DND-41 (cell line): ENCODE measurements around the gene MRPL20.

ENCODE experiments used
- ATAC-seq: fragments of 200-7000 bp; cut with Tn5 transposase; 3 replicates; pipeline ENCODE4 v1.9.1; 2021; ENCODE audit warnings: low read depth; ENCODE audit not compliant: insufficient read depth
- DNase-seq: peaks from one replicate; pipeline ENCODE4 v3.0.0-alpha.2; 2020
- H2AFZ ChIP-seq: 2 replicates; pipeline ENCODE4 v1.6.0; 2012; ENCODE audit warnings: low read depth, low read length
- H3K27ac ChIP-seq: 2 replicates; pipeline ENCODE4 v1.5.1; 2012; ENCODE audit warnings: low read length, inconsistent platforms
- H3K27me3 ChIP-seq: fragments of 200-600 bp; sonication (generic); 2 replicates; pipeline ENCODE4 v1.6.0; 2012; ENCODE audit warnings: low read length, mild to moderate bottlenecking, inconsistent platforms; ENCODE audit not compliant: insufficient read depth, poor library complexity
- H3K36me3 ChIP-seq: 2 replicates; pipeline ENCODE4 v1.5.1; 2012; ENCODE audit warnings: low read length, inconsistent platforms; ENCODE audit not compliant: insufficient read depth
- H3K4me1 ChIP-seq: 2 replicates; pipeline ENCODE4 v1.5.1; 2012; ENCODE audit warnings: mild to moderate bottlenecking, low read length; ENCODE audit not compliant: insufficient read depth
- H3K4me2 ChIP-seq: 2 replicates; pipeline ENCODE4 v1.6.0; 2012; ENCODE audit warnings: mild to moderate bottlenecking, moderate library complexity, low read length, inconsistent platforms; ENCODE audit not compliant: insufficient read depth
- H3K4me3 ChIP-seq, 2 experiments: fragments of 200-600 bp in 1 of 2; shearing (Covaris generic) in 1 of 2; 2 replicates each; pipeline ENCODE4 v1.5.1; 2012 to 2016; ENCODE audit warnings: inconsistent platforms in 2 of 2, low read length in 2 of 2, mild to moderate bottlenecking in 2 of 2, low read depth in 1 of 2, moderate library complexity in 1 of 2
- H3K79me2 ChIP-seq: 2 replicates; pipeline ENCODE4 v1.6.0; 2012; ENCODE audit warnings: low read length, inconsistent platforms; ENCODE audit not compliant: insufficient read depth
- H3K9ac ChIP-seq: 2 replicates; pipeline ENCODE4 v1.6.0; 2012; ENCODE audit warnings: low read depth, mild to moderate bottlenecking, inconsistent platforms, low read length, moderate library complexity
- H3K9me3 ChIP-seq: 2 replicates; pipeline ENCODE4 v1.5.1; 2012; ENCODE audit warnings: low read length, moderate library complexity, mild to moderate bottlenecking, inconsistent platforms; ENCODE audit not compliant: insufficient read depth, severe bottlenecking
- H4K20me1 ChIP-seq: 2 replicates; pipeline ENCODE4 v1.6.0; 2012; ENCODE audit warnings: low read length; ENCODE audit not compliant: insufficient read depth
- EZH2 ChIP-seq: IDR thresholded peaks from 3 replicates; pipeline ENCODE4 v1.6.1; 2012; ENCODE audit warnings: borderline replicate concordance, low read depth, mild to moderate bottlenecking, moderate library complexity, low read length, inconsistent platforms; ENCODE audit not compliant: severe bottlenecking
- TF ChIP-seq, protein P1 (sequence below): IDR thresholded peaks from 2 replicates; pipeline ENCODE4 v1.5.1; 2012; ENCODE audit warnings: borderline replicate concordance, low read length, moderate library complexity, mild to moderate bottlenecking; ENCODE audit not compliant: poor library complexity, severe bottlenecking; ENCODE audit errors: extremely low read depth

Gene MRPL20

GRCh38 chr1:1381294-1381693 is 25.8 kb downstream of the MRPL20 start:
- no peak overlapping the region for H3K9ac ChIP-seq
- ATAC-seq = no peak
- H3K79me2 ChIP-seq = 0 out of 2 replicates have a peak, but pooled peaks cover 2% of the 10 kb centered on the region
- no peaks in the 10 kb centered on the region for H3K27me3 ChIP-seq
- H3K4me3 ChIP-seq = no peak overlapping the region
- H3K9me3 ChIP-seq = no peaks in the 10 kb centered on the region
- peaks cover 6% of the 10 kb centered on the region for H3K4me1 ChIP-seq
- DNase-seq = no peak
- TF ChIP-seq, protein P1, sequence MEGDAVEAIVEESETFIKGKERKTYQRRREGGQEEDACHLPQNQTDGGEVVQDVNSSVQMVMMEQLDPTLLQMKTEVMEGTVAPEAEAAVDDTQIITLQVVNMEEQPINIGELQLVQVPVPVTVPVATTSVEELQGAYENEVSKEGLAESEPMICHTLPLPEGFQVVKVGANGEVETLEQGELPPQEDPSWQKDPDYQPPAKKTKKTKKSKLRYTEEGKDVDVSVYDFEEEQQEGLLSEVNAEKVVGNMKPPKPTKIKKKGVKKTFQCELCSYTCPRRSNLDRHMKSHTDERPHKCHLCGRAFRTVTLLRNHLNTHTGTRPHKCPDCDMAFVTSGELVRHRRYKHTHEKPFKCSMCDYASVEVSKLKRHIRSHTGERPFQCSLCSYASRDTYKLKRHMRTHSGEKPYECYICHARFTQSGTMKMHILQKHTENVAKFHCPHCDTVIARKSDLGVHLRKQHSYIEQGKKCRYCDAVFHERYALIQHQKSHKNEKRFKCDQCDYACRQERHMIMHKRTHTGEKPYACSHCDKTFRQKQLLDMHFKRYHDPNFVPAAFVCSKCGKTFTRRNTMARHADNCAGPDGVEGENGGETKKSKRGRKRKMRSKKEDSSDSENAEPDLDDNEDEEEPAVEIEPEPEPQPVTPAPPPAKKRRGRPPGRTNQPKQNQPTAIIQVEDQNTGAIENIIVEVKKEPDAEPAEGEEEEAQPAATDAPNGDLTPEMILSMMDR = no peak
- TF ChIP-seq EZH2 = no peak
- peaks cover 11% of the 10 kb centered on the region for H3K36me3 ChIP-seq
- H3K4me2 ChIP-seq = no peak overlapping the region
- H2AFZ ChIP-seq = no peak overlapping the region
- peaks cover 6% of the 10 kb centered on the region for H4K20me1 ChIP-seq
- no peak overlapping the region for H3K27ac ChIP-seq

- H3K4me3 ChIP-seq = no peak overlapping the region
- H3K4me1 ChIP-seq = peaks cover 10% of the 10 kb centered on the region
- peaks cover 2% of the 10 kb centered on the region for H4K20me1 ChIP-seq
- peaks cover 4% of the 10 kb centered on the region; the same call in 1 of the 2 replicates for H3K79me2 ChIP-seq
- H3K27me3 ChIP-seq = no peaks in the 10 kb centered on the region
- TF ChIP-seq, protein P1 = no peak
- no peak for TF ChIP-seq EZH2
- H3K9me3 ChIP-seq = no peaks in the 10 kb centered on the region
- H3K36me3 ChIP-seq = peaks cover 6% of the 10 kb centered on the region
- H2AFZ ChIP-seq = no peak overlapping the region
- H3K4me2 ChIP-seq = no peak overlapping the region
- no peak overlapping the region for H3K27ac ChIP-seq
- no peak overlapping the region for H3K9ac ChIP-seq
- no peak for DNase-seq
- no peak for ATAC-seq
Observed at GRCh38 chr1:1380860-1381259, 26.2 kb downstream of the MRPL20 start.

DNA sequence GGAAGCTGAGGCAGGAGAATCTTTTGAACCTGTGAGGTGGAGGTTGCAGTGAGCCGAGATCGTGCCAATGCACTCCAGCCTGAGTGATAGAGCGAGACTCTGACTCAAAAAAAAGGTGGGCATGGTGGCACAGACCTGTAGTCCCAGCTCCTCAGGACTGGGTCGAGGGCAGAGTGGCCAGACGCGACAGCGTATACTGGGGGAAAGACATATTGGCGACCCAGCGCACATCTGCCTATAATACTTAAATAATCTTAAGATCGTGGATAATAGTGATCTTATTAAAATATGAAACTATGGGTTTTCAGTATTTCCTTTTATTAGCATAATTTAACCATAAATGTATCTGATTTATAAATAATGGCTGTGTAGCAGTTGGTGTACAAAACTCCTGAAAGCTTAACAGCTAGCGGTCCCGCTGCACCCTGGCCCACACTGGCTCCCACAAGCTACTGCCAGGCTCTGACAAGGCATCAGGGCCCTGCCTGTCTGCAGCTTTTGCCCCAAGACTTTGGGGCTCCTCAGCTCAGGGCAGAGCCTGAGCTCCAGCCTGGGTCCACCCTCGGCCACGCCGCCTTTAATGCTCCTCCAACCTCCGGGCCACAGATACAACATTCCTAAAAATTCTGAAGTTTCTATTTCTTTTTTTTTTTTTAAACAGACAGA is 29.4 kb downstream of the MRPL20 start:
- no peak for ATAC-seq
- H3K4me2 ChIP-seq = no peak overlapping the region

More for the DNA sequence above, 29.4 kb downstream of the MRPL20 start:
- Histone ChIP-seq H3K9ac (no peak overlapping the region), H3K36me3 (peaks cover 17% of the 10 kb centered on the region), H3K27ac (no peak overlapping the region), H2AFZ (no peak overlapping the region), H3K4me1 (peaks cover 29% of the 10 kb centered on the region), H3K9me3 (no peaks in the 10 kb centered on the region), H3K27me3 (no peaks in the 10 kb centered on the region), H4K20me1 (peaks cover 16% of the 10 kb centered on the region), H3K79me2 (peaks cover 30% of the 10 kb centered on the region), H3K4me3 (no peak overlapping the region)
- TF ChIP-seq EZH2 = no peak
- TF ChIP-seq, protein P1 = no peak
- no peak for DNase-seq
